Endometrium (tissue), 2 donors: ENCODE results near the gene AGRN.
"Not testable (repeated sequence)": the region's sequence is repeated elsewhere in the genome, so short reads cannot be mapped to it uniquely, and the experiment has no call there.

Experiments used
- FAIRE-seq: peaks from 2 replicates; lab custom pipeline; 2012; peaks lifted over from hg19 to GRCh38; lab: Jason Lieb, UNC
- donor health status: control.
- donor health status: control.

Gene AGRN

GRCh38 chr1:1092149-1092855 lies 72.4 kb downstream of the AGRN start:
- FAIRE-seq: no peak

- no peak for FAIRE-seq
Measured at GRCh38 chr1:1092894-1093609, 73.1 kb downstream of the AGRN start.

- no peak for FAIRE-seq
Measured at GRCh38 chr1:1093610-1093943, 73.7 kb downstream of the AGRN start.

- FAIRE-seq: no peak
Measured at GRCh38 chr1:1094981-1095380, 75.1 kb downstream of the AGRN start.

- not testable (repeated sequence) for FAIRE-seq
Measured at GRCh38 chr1:1096136-1096535, 76.2 kb downstream of the AGRN start.

DNA sequence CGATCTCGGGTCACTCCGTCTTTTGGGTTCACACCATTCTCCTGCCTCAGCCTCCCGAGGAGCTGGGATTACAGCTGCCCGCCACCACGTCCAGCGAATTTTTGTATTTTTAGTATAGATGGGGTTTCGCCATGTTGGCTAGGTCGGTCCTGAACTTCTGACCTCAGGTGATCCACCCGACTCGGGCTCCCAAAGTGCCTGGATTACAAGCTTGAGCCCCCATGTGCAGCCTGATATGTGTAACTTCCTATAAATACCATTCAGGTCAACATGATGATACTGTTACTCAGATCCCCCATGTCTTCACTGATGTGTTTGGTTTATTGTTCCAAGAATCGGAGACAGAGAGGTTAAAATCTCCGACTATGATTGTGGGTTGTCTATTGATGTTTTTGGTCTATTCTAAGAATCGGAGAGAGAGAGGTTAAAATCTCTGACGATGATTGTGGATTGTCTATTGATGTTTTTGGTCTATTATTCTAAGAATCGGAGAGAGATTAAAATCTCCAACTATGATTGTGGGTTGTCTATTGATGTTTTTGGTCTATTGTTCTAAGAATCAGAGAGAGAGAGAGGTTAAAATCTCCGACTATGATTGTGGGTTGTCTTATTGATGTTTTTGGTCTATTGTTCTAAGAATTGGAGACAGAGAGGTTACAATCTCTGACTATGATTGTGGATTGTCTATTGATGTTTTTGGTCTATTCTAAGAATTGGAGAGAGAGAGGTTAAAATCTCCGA lies 78.9 kb downstream of the AGRN start:
- no peak for FAIRE-seq

- FAIRE-seq: no peak
Measured at GRCh38 chr1:1099506-1100183, 79.7 kb downstream of the AGRN start.

DNA sequence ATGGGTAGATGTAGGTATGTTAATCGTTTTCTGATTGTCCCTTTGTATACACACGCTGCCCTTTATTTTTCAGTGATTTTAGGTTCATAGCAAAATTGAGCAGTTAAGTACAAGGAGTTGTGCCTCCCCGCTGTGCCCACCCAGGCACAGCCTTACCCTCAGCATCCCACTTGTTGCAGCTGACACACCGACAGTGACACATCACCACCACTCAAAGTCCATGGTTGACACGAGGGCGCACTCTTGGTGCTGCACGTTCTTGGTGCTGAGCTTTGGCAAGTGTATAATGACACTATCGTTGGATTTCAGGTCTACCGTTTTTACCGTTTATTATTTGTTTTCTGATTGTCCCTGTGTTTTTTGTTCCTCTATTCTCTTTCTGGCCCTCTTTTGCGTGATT lies 80.4 kb downstream of the AGRN start:
- no peak for FAIRE-seq

GRCh38 chr1:1101503-1101902 lies 81.6 kb downstream of the AGRN start:
- no peak for FAIRE-seq

DNA sequence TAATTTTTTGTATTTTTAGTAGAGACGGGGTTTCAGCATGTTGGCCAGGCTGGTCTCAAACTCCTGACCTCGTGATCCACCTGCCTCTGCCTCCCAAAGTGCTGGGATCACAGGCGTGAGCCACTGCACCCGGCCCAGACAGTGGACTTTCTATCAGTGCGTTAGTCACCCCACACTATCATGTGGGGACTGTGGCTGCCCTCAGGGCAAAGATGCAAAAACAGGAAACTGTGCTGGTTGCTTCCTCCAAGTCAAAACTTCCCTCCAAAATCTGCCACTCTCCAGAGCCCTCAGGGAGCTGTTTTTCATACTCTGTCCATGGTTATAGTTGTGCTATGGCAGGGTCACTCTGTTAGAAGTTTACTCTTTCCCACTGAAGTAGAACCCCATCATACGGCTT lies 84.2 kb downstream of the AGRN start:
- FAIRE-seq: not testable (repeated sequence)
